PC-3 (cell line): Measurements from ENCODE around the gene USP32. TPM values are rescaled to one million over a fixed set of nuclear protein-coding genes. Genes with fewer than 3 reads are reported as not detected.
"Not testable (repeated sequence)": the region's sequence is repeated elsewhere in the genome, so short reads cannot be mapped to it uniquely, and the experiment has no call there.

Experiments
- ATAC-seq: fragments of 200-7000 bp; cut with Tn5 transposase; 2 replicates; pipeline ENCODE4 v1.9.1; 2020; ENCODE audit warnings: mild to moderate bottlenecking, moderate library complexity
- BruUV-seq: library from RNA; stranded (reverse); fragments of 400-500 nt; replicated peaks from 2 replicates; lab custom pipeline; 2021; lab: Mats Ljungman, UMichigan
- CTCF ChIA-PET: fragments of 300-600 bp; sonication (Branson Sonifier 250); formaldehyde crosslinking; loops from one replicate; lab custom pipeline; 2022; ENCODE audit warnings: antibody characterized with exemption; lab: Charles Lee
- POLR2A ChIA-PET: fragments of 300-600 bp; sonication (Branson Sonifier 250); formaldehyde crosslinking; loops from one replicate; lab custom pipeline; 2022; ENCODE audit warnings: antibody characterized with exemption; ENCODE audit not compliant: unreplicated experiment; lab: Charles Lee
- DNase-seq: peaks from one replicate; pipeline ENCODE4 v3.0.0-alpha.2; 2015
- H2AFZ ChIP-seq: fragments of 300-600 bp; sonication (generic); 2 replicates; pipeline ENCODE4 v1.6.0; 2016; ENCODE audit warnings: antibody characterized with exemption, low read length
- H3F3A ChIP-seq: fragments of 300-600 bp; sonication (generic); one replicate; pipeline ENCODE4 v1.6.0; 2017; ENCODE audit warnings: antibody characterized with exemption, low read length, control low read depth, mild to moderate bottlenecking; ENCODE audit not compliant: unreplicated experiment
- H3K27ac ChIP-seq: fragments of 300-600 bp; sonication (generic); 2 replicates; pipeline ENCODE4 v1.5.1; 2016; ENCODE audit warnings: mild to moderate bottlenecking, low read length
- H3K27me3 ChIP-seq: fragments of 300-600 bp; sonication (generic); 2 replicates; pipeline ENCODE4 v1.6.1; 2016; ENCODE audit warnings: low read length, mixed read lengths
- H3K36me3 ChIP-seq: fragments of 300-600 bp; sonication (generic); 2 replicates; pipeline ENCODE4 v1.6.1; 2016; ENCODE audit warnings: low read depth, mixed run types, low read length, mixed read lengths
- H3K4me1 ChIP-seq: fragments of 300-600 bp; sonication (generic); 2 replicates; pipeline ENCODE4 v1.5.1; 2016; ENCODE audit warnings: low read length; ENCODE audit not compliant: insufficient read depth
- H3K4me2 ChIP-seq: fragments of 300-600 bp; sonication (generic); 2 replicates; pipeline ENCODE4 v1.6.0; 2016; ENCODE audit warnings: low read length
- H3K4me3 ChIP-seq: fragments of 300-600 bp; sonication (generic); 2 replicates; pipeline ENCODE4 v1.5.1; 2016; ENCODE audit warnings: mild to moderate bottlenecking, low read length, mixed read lengths
- H3K79me2 ChIP-seq: fragments of 300-600 bp; sonication (generic); 2 replicates; pipeline ENCODE4 v1.6.1; 2017; ENCODE audit warnings: low read length, mixed read lengths
- H3K9ac ChIP-seq: fragments of 300-600 bp; sonication (generic); 2 replicates; pipeline ENCODE4 v1.6.0; 2016; ENCODE audit warnings: mild to moderate bottlenecking, low read length
- H3K9me2 ChIP-seq: fragments of 300-600 bp; sonication (generic); replicated peaks from 2 replicates; pipeline ENCODE4 v1.6.1; 2016; ENCODE audit warnings: mixed run types, low read length, mixed read lengths
- H3K9me3 ChIP-seq: fragments of 300-600 bp; sonication (generic); 2 replicates; pipeline ENCODE4 v1.6.1; 2016; ENCODE audit warnings: low read length, mixed read lengths
- H4K20me1 ChIP-seq: fragments of 300-600 bp; sonication (generic); 2 replicates; pipeline ENCODE4 v1.6.1; 2016; ENCODE audit warnings: low read length, mixed read lengths
- EZH2 ChIP-seq: fragments of 300-600 bp; sonication (generic); IDR thresholded peaks from one replicate; pipeline ENCODE4 v1.6.1; 2017; ENCODE audit warnings: antibody characterized with exemption, mild to moderate bottlenecking, low read length; ENCODE audit not compliant: unreplicated experiment
- EZH2phosphoT487 ChIP-seq: fragments of 300-600 bp; sonication (generic); IDR thresholded peaks from 2 replicates; pipeline ENCODE4 v1.6.1; 2018; ENCODE audit warnings: mild to moderate bottlenecking, antibody characterized with exemption, low read length, borderline replicate concordance
- intact Hi-C: fragments of 100-400 bp; cut with micrococcal nuclease; formaldehyde crosslinking; loops from 2 replicates; pipeline ENCODE4 v1.9.0; 2023
- total RNA-seq: library from RNA; depleted of rRNA; stranded (reverse); fragments of >200 nt; gene quantifications from 2 replicates; pipeline ENCODE4 v1.2.3, GENCODE V29; 2014
- TF ChIP-seq, protein P1 (sequence below): fragments of 300-600 bp; sonication (generic); conservative IDR thresholded peaks from 2 replicates; pipeline ENCODE4 v1.5.1; 2017; ENCODE audit warnings: antibody characterized with exemption, low read depth, mild to moderate bottlenecking, low read length

USP32 gene
- total RNA-seq, 1 experiment from 2014 or later: 34.1 TPM

DNA sequence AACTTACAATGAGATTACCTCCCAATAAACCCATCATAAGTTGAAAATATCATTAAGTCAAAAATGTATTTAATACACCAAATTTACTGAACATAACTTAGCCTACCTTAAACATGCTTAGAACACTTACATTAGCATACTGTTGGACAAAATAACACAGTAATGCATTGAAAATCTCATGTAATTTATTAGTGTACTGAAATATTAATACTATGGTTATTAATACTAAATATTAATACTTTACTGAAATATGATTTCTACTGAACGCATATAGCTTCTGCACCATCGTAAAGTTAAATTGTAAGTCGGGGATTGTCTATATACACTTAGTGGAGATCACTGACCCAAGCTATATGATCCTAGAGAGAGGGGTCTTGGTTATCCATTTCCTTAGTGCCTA lies 4.3 kb downstream of the USP32 start:
- Histone ChIP-seq H3K27ac (no peak overlapping the region), H3K9me2 (no peaks in the 10 kb centered on the region), H3K4me3 (no peak overlapping the region), H4K20me1 (0 out of 2 replicates have a peak, but pooled peaks cover 3% of the 10 kb centered on the region), H3K9me3 (no peaks in the 10 kb centered on the region), H3K79me2 (peaks cover 91% of the 10 kb centered on the region), H3K36me3 (no peaks in the 10 kb centered on the region), H2AFZ (no peak overlapping the region), H3K9ac (no peak overlapping the region), H3K4me1 (peaks cover 15% of the 10 kb centered on the region), H3K4me2 (no peak overlapping the region), H3F3A (no peaks in the 10 kb centered on the region), H3K27me3 (no peaks in the 10 kb centered on the region)
- intact Hi-C loops: no loop called here
- CTCF ChIA-PET: no interaction called here
- TF ChIP-seq, protein P1, sequence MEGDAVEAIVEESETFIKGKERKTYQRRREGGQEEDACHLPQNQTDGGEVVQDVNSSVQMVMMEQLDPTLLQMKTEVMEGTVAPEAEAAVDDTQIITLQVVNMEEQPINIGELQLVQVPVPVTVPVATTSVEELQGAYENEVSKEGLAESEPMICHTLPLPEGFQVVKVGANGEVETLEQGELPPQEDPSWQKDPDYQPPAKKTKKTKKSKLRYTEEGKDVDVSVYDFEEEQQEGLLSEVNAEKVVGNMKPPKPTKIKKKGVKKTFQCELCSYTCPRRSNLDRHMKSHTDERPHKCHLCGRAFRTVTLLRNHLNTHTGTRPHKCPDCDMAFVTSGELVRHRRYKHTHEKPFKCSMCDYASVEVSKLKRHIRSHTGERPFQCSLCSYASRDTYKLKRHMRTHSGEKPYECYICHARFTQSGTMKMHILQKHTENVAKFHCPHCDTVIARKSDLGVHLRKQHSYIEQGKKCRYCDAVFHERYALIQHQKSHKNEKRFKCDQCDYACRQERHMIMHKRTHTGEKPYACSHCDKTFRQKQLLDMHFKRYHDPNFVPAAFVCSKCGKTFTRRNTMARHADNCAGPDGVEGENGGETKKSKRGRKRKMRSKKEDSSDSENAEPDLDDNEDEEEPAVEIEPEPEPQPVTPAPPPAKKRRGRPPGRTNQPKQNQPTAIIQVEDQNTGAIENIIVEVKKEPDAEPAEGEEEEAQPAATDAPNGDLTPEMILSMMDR: no peak
- no peak for TF ChIP-seq EZH2
- no peak for TF ChIP-seq EZH2phosphoT487
- no TSS peak for BruUV-seq
- ATAC-seq (no peak), DNase-seq (no peak)
- POLR2A ChIA-PET: no interaction called here

DNA sequence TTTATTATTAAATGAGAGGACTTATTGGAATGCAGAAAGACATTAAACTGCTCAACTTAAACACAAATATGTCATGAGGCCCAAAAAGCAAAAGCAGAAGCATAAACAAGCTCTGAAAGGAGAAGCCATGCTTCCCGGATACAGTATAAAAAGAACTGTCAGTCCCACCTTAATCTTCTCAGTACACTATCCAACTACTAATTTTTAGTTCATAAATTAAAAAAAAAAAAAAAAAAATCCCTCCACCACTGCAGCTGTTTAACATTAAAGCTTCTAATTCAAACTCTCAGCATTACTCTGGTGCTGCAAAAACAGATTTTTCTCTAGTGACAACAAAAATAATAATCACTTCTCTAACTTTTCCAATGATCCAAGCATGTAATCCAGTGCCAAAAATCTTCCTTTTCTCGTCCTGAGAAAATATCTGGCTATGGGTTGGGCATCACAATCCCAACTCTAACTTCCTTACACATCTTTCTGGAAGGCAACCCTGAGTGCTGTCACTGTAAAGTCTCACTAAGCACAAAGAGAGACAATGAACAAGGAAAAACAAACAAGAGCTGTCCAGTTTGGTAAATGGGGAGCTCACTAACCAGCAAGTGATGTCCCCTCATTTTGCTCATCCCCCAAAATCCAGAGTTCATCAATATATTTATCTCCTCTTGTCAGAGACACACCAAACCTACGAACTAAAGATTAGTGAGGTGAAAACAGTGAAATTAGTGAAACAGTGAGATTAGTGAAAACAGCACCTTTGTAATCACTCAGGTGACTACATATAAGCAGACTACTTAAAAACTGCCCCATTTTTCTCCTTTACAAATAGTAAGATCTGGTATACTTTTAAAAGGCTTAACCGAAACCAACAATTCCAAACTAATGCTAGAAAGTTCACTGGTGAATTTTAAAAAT lies 5.5 kb downstream of the USP32 start:
- Histone ChIP-seq H3K79me2 (peaks cover 95% of the 10 kb centered on the region), H3F3A (no peaks in the 10 kb centered on the region), H3K36me3 (no peaks in the 10 kb centered on the region), H3K27ac (no peak overlapping the region), H4K20me1 (peaks cover 3% of the 10 kb centered on the region; the same call in 1 of the 2 replicates), H3K9ac (no peak overlapping the region), H3K27me3 (no peaks in the 10 kb centered on the region), H3K4me1 (peaks cover 15% of the 10 kb centered on the region), H2AFZ (no peak overlapping the region), H3K9me2 (no peaks in the 10 kb centered on the region), H3K9me3 (no peaks in the 10 kb centered on the region), H3K4me2 (no peak overlapping the region), H3K4me3 (no peak overlapping the region)
- BruUV-seq: no TSS peak
- TF ChIP-seq EZH2phosphoT487 (no peak), EZH2 (no peak)
- TF ChIP-seq, protein P1: no peak
- no peak for DNase-seq
- intact Hi-C loops: no loop called here
- ChIA-PET POLR2A (no interaction called here), CTCF (no interaction called here)
- ATAC-seq: no peak

DNA sequence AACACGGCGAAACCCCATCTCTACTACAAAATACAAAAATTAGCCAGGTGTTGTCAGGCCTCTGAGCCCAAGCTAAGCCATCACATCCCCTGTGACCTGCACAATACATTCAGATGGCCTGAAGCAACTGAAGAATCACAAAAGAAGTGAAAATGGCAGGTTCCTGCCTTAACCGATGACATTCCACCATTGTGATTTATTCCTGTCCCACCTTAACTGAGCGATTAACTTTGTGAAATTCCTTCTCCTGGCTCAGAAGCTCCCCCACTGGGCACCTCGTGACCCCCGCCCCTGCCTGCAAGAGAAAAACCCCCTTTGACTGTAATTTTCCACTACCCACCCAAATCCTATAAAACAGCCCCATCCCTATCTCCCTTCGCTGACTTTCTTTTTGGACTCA lies 7.0 kb downstream of the USP32 start:
- CTCF ChIA-PET, H4K20me1 ChIP-seq, H3K9me3 ChIP-seq, H3F3A ChIP-seq, H3K4me1 ChIP-seq, H3K9me2 ChIP-seq, H3K4me3 ChIP-seq, H2AFZ ChIP-seq, BruUV-seq, H3K4me2 ChIP-seq, H3K27me3 ChIP-seq, H3K36me3 ChIP-seq, POLR2A ChIA-PET, intact Hi-C loops, H3K9ac ChIP-seq, ATAC-seq, H3K27ac ChIP-seq, DNase-seq: not testable (repeated sequence)
- H3K79me2 ChIP-seq: peaks cover 80% of the 10 kb centered on the region
